Thyroid gland (tissue), 4 donors: Measurements from ENCODE around the gene CD6. TPM values are rescaled to one million over a fixed set of nuclear protein-coding genes. Genes with fewer than 3 reads are reported as not detected.

Source experiments
- DNase-seq, 2 donors: peaks; one replicate each; pipeline ENCODE4 v3.0.0-alpha.2; 2019
- H3K27ac ChIP-seq, 3 donors: fragments of 200-600 bp; sonication (generic); 1 replicate in 2 of 3; 2 replicates in 1 of 3; pipeline ENCODE4 v1.5.1; 2016 to 2019; ENCODE audit warnings: mild to moderate bottlenecking in 1 of 3, moderate library complexity in 1 of 3
- H3K27me3 ChIP-seq: fragments of 200-600 bp; sonication (generic); one replicate; pipeline ENCODE4 v1.5.1; 2019
- H3K36me3 ChIP-seq, 2 donors: fragments of 200-600 bp; sonication (generic); one replicate each; pipeline ENCODE4 v1.5.1; 2016 to 2019
- H3K4me1 ChIP-seq, 2 donors: fragments of 200-600 bp; sonication (generic); one replicate each; pipeline ENCODE4 v1.5.1; 2017 to 2019
- H3K4me3 ChIP-seq, 3 donors: fragments of 200-600 bp; sonication (generic); replicated peaks in 1 of 3; 1 replicate in 2 of 3; 2 replicates in 1 of 3; pipeline ENCODE4 v1.5.1; 2016; ENCODE audit warnings: mild to moderate bottlenecking in 1 of 3
- H3K9me3 ChIP-seq: fragments of 200-600 bp; sonication (generic); one replicate; pipeline ENCODE4 v1.5.1; 2017
- CTCF ChIP-seq, 6 experiments: fragments of 200-600 bp in 3 of 6; fragments of 450-650 bp in 3 of 6; sonication (generic) in 3 of 6; IDR thresholded peaks; one replicate each; pipeline ENCODE4 v1.5.1; 2016 to 2019; ENCODE audit warnings: antibody characterized with exemption in 6 of 6, mild to moderate bottlenecking in 2 of 6, inconsistent platforms in 1 of 6, moderate library complexity in 1 of 6
- POLR2A ChIP-seq, 2 donors: fragments of 450-650 bp; IDR thresholded peaks; one replicate each; pipeline ENCODE4 v1.6.1; 2017; ENCODE audit warnings: antibody characterized with exemption in 2 of 2, mild to moderate bottlenecking in 2 of 2, moderate library complexity in 1 of 2
- WGBS, 2 donors: methylation state at CpG; one replicate each; pipeline ENCODE4 v1.1.5; 2017; 5-methylcytosine and 5-hydroxymethylcytosine counted together
- intact Hi-C: fragments of 100-400 bp; cut with DNase I; formaldehyde crosslinking; loops from one replicate; pipeline ENCODE4 v1.15.1; 2023
- total RNA-seq, 4 donors: library from RNA; depleted of rRNA; stranded (reverse); fragments of >200 nt; gene quantifications; one replicate each; pipeline ENCODE4 v1.2.3, GENCODE V29; 2016

The CD6 gene
- total RNA-seq, 4 donors from 2014 or later: 0.40 to 2.7 (median 0.69) TPM

GRCh38 chr11:61049859-61050258, 78.4 kb downstream of the CD6 start:
- intact Hi-C loops: no loop called here
- Histone ChIP-seq H3K4me1 (no peaks in the 10 kb centered on the region), H3K27ac (no peak overlapping the region), H3K9me3 (no peaks in the 10 kb centered on the region), H3K27me3 (no peaks in the 10 kb centered on the region), H3K36me3 (no peaks in the 10 kb centered on the region), H3K4me3 (no peak overlapping the region)
- TF ChIP-seq CTCF (IDR thresholded peaks at IDR 0.05) (no peak), POLR2A (IDR thresholded peaks at IDR 0.05) (no peak)
- DNase-seq: no peak
- WGBS, 2 donors: 43 to 60% methylated on average over 2 of the region's 2 CpGs

GRCh38 chr11:61052182-61052972, 80.9 kb downstream of the CD6 start:
- intact Hi-C loops: no loop called here
- no peaks in the 10 kb centered on the region for H3K9me3 ChIP-seq
- no peaks in the 10 kb centered on the region for H3K36me3 ChIP-seq
- no peaks in the 10 kb centered on the region for H3K27me3 ChIP-seq
- H3K4me1 ChIP-seq: no peaks in the 10 kb centered on the region
- no peak overlapping the region for H3K27ac ChIP-seq
- H3K4me3 ChIP-seq: no peak overlapping the region
- peak; percentile 6 to 15 for DNase-seq
- 76 to 79% methylated on average over 10 to 12 of the region's 13 CpGs for WGBS, 2 donors
- TF ChIP-seq POLR2A (IDR thresholded peaks at IDR 0.05): no peak
- TF ChIP-seq CTCF (IDR thresholded peaks at IDR 0.05): no peak

- Histone ChIP-seq H3K36me3 (no peaks in the 10 kb centered on the region), H3K4me1 (no peaks in the 10 kb centered on the region), H3K9me3 (no peaks in the 10 kb centered on the region), H3K4me3 (no peak overlapping the region), H3K27ac (no peak overlapping the region), H3K27me3 (no peaks in the 10 kb centered on the region)
- no peak for DNase-seq
- intact Hi-C loops: no loop called here
- 68 to 84% methylated on average over 6 of the region's 6 CpGs for WGBS, 2 donors
- TF ChIP-seq CTCF (IDR thresholded peaks at IDR 0.05) (no peak), POLR2A (IDR thresholded peaks at IDR 0.05) (no peak)
Observed at GRCh38 chr11:61053191-61053590, 81.7 kb downstream of the CD6 start.

- H3K9me3 ChIP-seq: no peaks in the 10 kb centered on the region
- no peaks in the 10 kb centered on the region for H3K27me3 ChIP-seq
- H3K4me3 ChIP-seq: no peak overlapping the region
- H3K27ac ChIP-seq: no peak overlapping the region
- H3K4me1 ChIP-seq: no peaks in the 10 kb centered on the region
- H3K36me3 ChIP-seq: no peaks in the 10 kb centered on the region
- intact Hi-C loops: no loop called here
- 95 to 99% methylated on average over 3 of the region's 3 CpGs for WGBS, 2 donors
- no peak for DNase-seq
- no peak for TF ChIP-seq CTCF (IDR thresholded peaks at IDR 0.05)
- no peak for TF ChIP-seq POLR2A (IDR thresholded peaks at IDR 0.05)
Observed at GRCh38 chr11:61054513-61054912, 83.0 kb downstream of the CD6 start.

GRCh38 chr11:61054927-61055562, 83.6 kb downstream of the CD6 start:
- no peaks in the 10 kb centered on the region for H3K4me1 ChIP-seq
- H3K4me3 ChIP-seq: no peak overlapping the region
- TF ChIP-seq CTCF (IDR thresholded peaks at IDR 0.05): no peak
- TF ChIP-seq POLR2A (IDR thresholded peaks at IDR 0.05): no peak
- no peak for DNase-seq
- no peaks in the 10 kb centered on the region for H3K36me3 ChIP-seq
- no peaks in the 10 kb centered on the region for H3K27me3 ChIP-seq
- intact Hi-C loops: no loop called here
- H3K9me3 ChIP-seq: no peaks in the 10 kb centered on the region
- H3K27ac ChIP-seq: no peak overlapping the region
- 91% methylated on average over 16 of the region's 16 CpGs for WGBS, 2 donors
